GM12878 (cell line): ENCODE results near the gene NECAB2.

ENCODE experiments used
- CTCF ChIP-seq, 3 experiments: IDR thresholded peaks in 2 of 3; conservative IDR thresholded peaks in 1 of 3; 2 replicates each; pipeline ENCODE4 v1.5.1; 2011; ENCODE audit warnings: low read depth in 3 of 3, low read length in 3 of 3, mild to moderate bottlenecking in 3 of 3, control low read depth in 2 of 3, moderate library complexity in 2 of 3, inconsistent platforms in 1 of 3, mixed read lengths in 1 of 3; ENCODE audit not compliant: control insufficient read depth in 2 of 3, insufficient read depth in 1 of 3; ENCODE audit errors: extremely low read depth in 1 of 3
- EGR1 ChIP-seq, 2 experiments: IDR thresholded peaks; 1 replicate in 1 of 2; 2 replicates in 1 of 2; pipeline ENCODE4 v1.6.1; 2011 to 2012; ENCODE audit warnings: low read depth in 2 of 2, low read length in 2 of 2, borderline replicate concordance in 1 of 2, mild to moderate bottlenecking in 1 of 2, moderate library complexity in 1 of 2
- FOS ChIP-seq: IDR thresholded peaks from 3 replicates; pipeline ENCODE4 v1.6.1; 2011; ENCODE audit warnings: borderline replicate concordance; ENCODE audit not compliant: insufficient read length; ENCODE audit errors: extremely low read depth
- GABPA ChIP-seq: IDR thresholded peaks from 2 replicates; pipeline ENCODE4 v1.6.1; 2014; ENCODE audit warnings: antibody characterized with exemption, low read depth, mild to moderate bottlenecking, inconsistent platforms
- IKZF1 ChIP-seq: fragments of 450-650 bp; conservative IDR thresholded peaks from 2 replicates; pipeline ENCODE4 v1.6.1; 2017; ENCODE audit warnings: antibody characterized with exemption, mild to moderate bottlenecking
- POLR2A ChIP-seq: IDR thresholded peaks from 2 replicates; pipeline ENCODE4 v1.6.1; 2011; ENCODE audit warnings: low read depth, mild to moderate bottlenecking, low read length
- POLR2AphosphoS5 ChIP-seq: IDR thresholded peaks from 2 replicates; pipeline ENCODE4 v1.6.1; 2011; ENCODE audit warnings: mild to moderate bottlenecking, low read length, inconsistent platforms
- SRF ChIP-seq, 2 experiments: IDR thresholded peaks; 2 replicates each; pipeline ENCODE4 v1.6.1; 2011; ENCODE audit warnings: low read depth in 2 of 2, low read length in 2 of 2, mild to moderate bottlenecking in 1 of 2, moderate library complexity in 1 of 2
- ZZZ3 ChIP-seq: IDR thresholded peaks from 2 replicates; pipeline ENCODE4 v1.6.1; 2011; ENCODE audit warnings: low read depth; ENCODE audit not compliant: control insufficient read depth, insufficient read length
- TF ChIP-seq, protein P1 (sequence below): IDR thresholded peaks from 2 replicates; pipeline ENCODE4 v1.6.1; 2011; ENCODE audit warnings: low read depth, low read length, improper control_type of control experiment, borderline replicate concordance
- TF ChIP-seq, protein P2 (sequence below): IDR thresholded peaks from 2 replicates; pipeline ENCODE4 v1.6.1; 2012; ENCODE audit warnings: low read depth, low read length, improper control_type of control experiment

DNA sequence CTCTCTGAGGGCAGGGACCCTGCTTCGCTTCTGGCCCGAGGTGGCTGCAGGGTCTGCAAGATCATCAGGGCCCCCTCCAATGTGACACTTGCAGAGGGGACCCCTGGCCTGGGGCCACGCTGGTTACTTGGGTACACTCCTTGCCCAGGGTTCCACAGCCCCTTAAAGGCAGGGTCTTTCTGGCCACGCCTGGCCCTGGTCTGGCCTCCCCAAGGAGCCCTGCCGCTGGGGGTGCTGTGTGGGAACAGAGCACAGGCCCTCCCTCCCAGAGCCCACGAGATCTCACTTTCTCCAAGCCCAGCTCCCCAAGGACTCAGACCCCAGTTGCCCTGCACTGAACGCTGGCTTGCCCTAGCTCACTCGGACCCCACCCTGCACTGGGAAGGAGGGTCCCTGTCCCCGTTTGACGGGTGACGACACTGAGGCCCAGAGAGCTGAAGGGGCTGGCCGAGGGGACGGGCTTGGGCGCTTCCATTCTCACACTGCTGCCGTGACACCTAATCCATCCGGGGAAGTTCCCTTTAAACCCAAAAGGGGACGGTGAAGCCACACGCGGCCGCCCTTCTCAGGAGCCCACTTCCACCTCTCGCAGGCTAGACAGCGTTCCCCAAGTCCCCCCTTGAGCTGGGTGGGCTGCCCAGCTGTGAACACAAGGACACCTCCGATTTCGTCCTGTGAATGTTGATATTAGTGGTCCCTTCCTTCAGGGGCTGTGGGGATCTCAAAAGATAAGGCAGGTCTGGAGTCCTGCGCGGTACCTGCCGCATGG, 41.9 kb upstream of the NECAB2 start:
- TF ChIP-seq POLR2AphosphoS5 (no peak), SRF (IDR thresholded peaks at IDR 0.05; ENCODE audit: low read depth in 2 of 2, low read length in 2 of 2) (no peak), GABPA (no peak), EGR1 (IDR thresholded peaks at IDR 0.05; ENCODE audit: borderline replicate concordance in 1 of 2, low read depth in 2 of 2, low read length in 2 of 2) (no peak), POLR2A (no peak), IKZF1 (no peak), FOS (no peak), ZZZ3 (no peak), CTCF (IDR thresholded peaks at IDR 0.05 in 2 of 3, conservative IDR thresholded peaks at IDR 0.05 in 1 of 3; ENCODE audit: control insufficient read depth in 2 of 3, extremely low read depth in 1 of 3, insufficient read depth in 1 of 3, low read depth in 3 of 3, low read length in 3 of 3) (no peak)
- TF ChIP-seq, protein P1, sequence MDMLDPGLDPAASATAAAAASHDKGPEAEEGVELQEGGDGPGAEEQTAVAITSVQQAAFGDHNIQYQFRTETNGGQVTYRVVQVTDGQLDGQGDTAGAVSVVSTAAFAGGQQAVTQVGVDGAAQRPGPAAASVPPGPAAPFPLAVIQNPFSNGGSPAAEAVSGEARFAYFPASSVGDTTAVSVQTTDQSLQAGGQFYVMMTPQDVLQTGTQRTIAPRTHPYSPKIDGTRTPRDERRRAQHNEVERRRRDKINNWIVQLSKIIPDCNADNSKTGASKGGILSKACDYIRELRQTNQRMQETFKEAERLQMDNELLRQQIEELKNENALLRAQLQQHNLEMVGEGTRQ = no peak
- TF ChIP-seq, protein P2, sequence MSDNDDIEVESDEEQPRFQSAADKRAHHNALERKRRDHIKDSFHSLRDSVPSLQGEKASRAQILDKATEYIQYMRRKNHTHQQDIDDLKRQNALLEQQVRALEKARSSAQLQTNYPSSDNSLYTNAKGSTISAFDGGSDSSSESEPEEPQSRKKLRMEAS = no peak
